GM03348 (cell line): ENCODE data around the gene ATL3.
"Not testable (repeated sequence)": the region's sequence is repeated elsewhere in the genome, so short reads cannot be mapped to it uniquely, and the experiment has no call there.

ENCODE experiments used
- DNase-seq: peaks from one replicate; pipeline ENCODE4 v3.0.0; 2012; ENCODE audit warnings: low spot score

ATL3 gene

GRCh38 chr11:63619967-63620366 lies 51.2 kb downstream of the ATL3 start:
- DNase-seq, result no peak

DNA sequence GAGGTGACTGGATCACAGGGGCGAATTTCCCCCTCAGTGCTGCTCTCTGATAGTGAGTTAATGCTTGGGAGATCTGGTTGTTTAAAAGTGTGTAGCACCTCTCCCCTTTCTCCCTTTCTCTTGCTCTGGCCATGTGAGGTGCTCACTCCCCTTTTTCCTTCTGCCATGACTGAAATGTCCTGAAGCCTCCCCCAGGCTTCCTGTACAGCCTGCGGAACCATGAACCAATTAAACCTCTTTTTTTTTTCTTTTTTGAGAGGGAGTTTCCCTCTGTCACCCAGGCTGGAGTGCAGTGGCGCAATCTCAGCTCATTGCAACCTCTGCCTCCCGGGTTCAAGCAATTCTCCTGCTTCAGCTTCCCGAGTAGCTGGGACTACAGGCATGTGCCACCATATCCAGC lies 53.5 kb downstream of the ATL3 start:
- DNase-seq, result not testable (repeated sequence)

DNA sequence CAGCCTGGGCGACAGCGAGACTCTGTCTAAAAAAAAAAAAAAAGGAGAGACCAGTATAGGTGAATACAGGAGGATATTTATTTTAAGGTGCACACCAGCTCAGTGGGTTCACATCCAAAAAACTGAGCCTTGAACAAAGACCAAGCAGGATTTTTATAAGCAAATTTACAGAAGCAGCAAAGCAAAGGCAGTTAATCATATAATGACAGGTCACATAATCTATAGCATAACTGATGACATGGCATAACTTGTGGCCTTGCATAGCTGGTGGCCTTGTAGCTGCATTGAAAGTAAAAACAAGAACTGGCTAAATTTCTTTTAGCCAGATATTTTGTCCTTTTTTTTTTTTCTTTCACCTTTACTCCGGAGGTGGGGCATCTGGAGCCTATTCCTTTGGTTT lies 54.2 kb downstream of the ATL3 start:
- no peak for DNase-seq

- DNase-seq, result peak; percentile 79
These were observed 57.0 kb downstream of the ATL3 start, which contains the start of gene PLAAT3 for GRCh38 chr11:63614136-63614671. TSS of gene PLAAT3 (minus strand) at chr11:63614433. CDS start at chr11:63614014, 419 bp downstream.

DNA sequence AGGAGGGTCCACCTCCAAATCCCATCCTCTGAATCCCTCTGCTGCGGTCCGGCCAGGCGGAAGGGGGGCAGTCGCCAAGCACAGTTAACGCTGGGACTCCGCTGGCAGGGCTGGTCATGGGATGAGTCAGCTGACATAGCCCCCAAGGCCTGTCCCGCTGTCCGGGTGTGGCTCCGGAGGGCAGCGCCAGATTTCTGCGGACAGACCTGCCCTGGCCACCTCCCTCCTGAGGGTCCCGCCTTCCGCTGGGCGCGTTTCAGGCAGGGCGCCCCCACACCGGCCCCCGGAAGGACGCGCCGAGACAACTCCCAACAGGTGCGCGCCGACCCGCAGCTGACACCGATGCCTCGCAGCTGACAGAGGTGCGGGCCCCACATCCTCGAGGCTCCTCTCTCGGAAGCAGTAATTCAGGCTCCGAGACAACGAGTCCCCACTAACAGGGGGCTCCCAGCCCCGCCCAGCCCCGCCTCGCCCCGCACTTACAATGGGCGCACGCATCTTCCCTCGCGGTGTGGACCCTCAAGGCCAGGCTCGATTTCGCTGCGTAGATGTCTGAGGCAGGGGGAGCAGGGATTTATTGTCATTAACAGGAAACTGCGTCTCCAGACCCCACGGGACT lies 57.5 kb downstream of the ATL3 start:
- peak; percentile 23 for DNase-seq

GRCh38 chr11:63612181-63612580 lies 59.0 kb downstream of the ATL3 start:
- no peak for DNase-seq

GRCh38 chr11:63611395-63611747 lies 59.8 kb downstream of the ATL3 start:
- no peak for DNase-seq

GRCh38 chr11:63610604-63611394 lies 60.4 kb downstream of the ATL3 start:
- DNase-seq, result no peak

DNA sequence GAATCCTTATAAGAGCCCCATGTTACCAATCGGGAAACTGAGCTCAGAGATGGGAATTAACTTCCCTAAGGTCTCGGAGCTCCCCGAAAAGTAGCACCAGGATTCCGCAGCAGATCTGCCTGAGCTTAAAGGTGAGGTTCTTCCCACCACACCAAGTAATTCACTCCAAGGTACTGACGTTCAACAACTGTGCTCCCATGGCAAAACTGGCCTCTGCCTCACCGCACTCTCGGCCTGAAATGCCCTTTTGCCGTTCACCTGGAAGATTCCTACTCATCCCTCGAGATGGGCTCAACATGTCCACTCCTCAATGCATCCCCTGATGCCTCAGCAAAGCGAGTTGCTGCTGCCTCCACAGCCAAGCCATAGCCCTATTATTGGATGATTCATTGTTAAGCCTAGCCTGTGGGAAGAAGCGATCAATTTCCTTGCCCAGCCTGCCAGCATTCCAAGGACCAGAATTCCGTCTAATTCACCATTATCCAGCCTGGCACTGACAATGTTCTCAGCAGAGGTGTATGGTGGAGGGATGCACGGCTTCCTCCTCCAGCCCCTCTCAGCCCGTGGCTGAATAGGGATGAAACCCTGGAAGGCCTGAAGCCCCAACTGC lies 61.1 kb downstream of the ATL3 start:
- no peak for DNase-seq

GRCh38 chr11:63609536-63609935 lies 61.6 kb downstream of the ATL3 start:
- no peak for DNase-seq

GRCh38 chr11:63608353-63609345 lies 62.5 kb downstream of the ATL3 start:
- DNase-seq, result peak; percentile 62

DNA sequence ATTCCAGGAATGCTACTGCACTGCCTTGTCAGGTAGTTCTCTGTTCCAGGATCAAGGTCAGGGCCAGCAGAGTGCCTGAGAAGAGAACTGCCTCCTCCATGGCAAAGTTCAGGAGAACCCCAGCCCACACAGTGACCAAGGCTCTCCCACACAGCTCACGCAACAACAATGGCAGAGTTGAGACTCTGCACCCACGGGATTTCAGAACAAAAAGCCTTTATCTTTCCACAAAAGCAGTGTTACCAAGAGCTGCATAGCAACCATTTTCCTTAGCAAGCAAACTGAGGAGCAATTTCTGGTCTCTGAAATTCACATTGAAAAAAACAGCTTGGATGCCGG lies 68.0 kb downstream of the ATL3 start:
- no peak for DNase-seq

DNA sequence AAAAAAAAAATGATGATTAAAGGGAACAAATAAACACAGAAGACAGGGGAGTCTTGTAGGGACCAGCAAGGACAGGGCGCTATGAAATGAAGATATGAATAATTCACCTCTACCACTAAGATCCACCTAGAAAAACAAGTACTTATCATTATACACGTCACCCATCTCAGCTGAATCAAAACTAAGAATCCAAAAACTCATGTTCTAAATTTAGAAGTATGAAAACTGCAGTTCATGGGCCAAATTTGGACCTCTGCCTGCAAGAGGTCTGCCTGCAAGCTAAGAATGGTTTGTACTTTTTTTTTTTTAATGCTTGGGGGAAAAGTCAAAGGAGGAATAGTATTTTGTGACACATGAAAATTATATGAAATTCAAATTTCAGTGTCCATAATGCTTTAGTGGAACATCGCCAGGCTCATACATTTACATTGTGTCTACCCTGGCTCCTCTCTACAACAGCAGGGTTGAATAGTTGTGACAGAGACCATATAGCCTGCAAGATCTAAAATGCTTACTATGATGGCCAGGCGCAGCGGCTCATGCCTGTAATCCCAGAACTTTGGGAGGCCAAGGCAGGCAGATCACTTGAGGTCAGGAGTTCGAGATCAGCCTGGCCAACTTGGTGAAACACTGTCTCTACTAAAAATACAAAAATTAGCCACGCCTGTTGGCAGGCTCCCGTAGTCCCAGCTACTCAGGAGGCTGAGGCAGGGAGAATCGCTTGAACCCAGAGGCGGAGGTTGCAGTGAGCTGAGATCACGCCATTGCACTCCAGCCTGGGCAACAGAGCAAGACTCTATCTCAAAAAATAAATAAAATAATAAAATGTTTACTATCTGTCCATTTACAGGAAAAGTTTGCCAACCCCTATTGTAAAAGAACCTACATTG lies 68.6 kb downstream of the ATL3 start:
- not testable (repeated sequence) for DNase-seq

DNA sequence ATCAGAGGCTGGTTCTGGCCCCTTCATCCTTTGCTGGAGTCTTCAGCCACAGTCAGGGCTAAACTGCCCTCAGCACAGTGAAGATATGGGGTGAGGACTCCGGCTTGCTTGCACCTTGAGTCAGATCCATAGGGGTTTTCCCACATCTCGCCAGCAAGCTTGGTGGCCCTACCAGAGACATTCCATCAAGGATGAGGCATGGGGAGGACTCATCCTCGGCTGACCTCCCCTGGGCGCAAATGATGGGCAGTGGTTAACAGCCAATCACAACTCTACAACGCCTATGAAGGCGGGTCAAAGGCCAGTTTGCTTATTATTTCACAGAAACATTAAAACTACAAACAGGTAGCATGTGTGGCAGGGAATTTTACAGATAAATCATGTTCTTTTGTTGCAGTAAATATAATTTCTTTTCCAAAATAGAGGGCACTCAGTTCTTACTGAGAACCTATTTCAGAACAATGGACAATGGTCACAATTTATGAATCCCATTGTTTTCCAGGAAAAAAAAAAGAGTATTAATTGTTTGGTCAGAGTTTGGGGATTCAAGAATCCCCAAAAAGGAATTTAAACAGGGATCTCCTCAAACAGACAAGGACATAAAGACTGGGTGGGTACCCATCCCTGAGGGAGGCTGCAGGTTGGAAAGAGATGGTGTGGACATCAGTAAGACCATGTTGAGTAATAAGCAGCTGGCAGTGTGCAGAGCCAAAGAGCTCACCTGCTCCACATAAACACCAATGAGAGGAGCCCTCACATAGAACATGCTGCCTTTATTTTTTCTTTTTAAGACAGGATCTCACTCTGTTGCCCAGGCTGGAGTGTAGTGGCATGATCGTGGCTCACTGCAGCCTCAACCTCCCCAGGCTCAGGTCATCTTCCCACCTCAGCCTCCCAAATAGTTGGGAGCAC lies 71.7 kb downstream of the ATL3 start:
- DNase-seq, result peak; percentile 92

GRCh38 chr11:63598556-63598955 lies 72.6 kb downstream of the ATL3 start:
- DNase-seq, result no peak

DNA sequence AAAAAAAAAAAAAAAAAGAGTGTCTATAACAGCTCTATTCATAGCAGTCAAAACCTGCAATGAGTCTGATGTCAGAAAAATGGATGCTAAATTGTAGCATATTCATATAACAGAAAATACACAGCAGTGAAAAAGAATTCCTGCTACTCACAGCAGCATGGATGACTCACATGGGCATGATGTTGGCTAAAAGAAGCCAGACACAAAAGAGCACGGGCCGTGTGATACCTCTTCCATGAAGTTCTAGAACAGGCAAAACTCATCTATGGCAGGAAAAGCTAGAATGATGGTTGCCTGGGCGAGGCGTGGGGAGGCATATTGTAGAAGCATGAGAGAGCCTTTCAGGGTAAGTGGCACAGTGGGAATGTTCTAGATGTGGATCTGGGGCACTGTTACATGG lies 75.9 kb downstream of the ATL3 start:
- DNase-seq, result peak; percentile 29

DNA sequence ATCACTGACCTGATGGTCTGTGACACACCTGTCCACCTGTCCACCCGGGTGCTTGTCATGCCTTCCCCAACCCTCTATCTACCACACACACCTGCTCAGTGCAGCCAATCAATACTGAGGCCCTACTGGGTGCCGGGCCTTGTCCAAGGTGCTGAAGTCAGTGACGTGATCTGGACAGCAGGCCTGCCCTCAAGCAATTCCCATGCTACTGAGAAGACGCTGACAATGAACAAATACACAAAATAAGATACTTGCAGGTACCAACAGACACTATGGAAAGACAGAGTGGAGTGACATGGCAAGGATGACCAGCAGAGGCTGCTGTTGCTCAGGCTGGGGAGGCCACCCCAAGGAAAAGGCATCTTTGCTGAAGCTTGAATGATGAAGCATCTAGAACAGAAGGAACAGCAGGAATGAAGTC lies 78.2 kb downstream of the ATL3 start:
- peak; percentile 56 for DNase-seq

DNA sequence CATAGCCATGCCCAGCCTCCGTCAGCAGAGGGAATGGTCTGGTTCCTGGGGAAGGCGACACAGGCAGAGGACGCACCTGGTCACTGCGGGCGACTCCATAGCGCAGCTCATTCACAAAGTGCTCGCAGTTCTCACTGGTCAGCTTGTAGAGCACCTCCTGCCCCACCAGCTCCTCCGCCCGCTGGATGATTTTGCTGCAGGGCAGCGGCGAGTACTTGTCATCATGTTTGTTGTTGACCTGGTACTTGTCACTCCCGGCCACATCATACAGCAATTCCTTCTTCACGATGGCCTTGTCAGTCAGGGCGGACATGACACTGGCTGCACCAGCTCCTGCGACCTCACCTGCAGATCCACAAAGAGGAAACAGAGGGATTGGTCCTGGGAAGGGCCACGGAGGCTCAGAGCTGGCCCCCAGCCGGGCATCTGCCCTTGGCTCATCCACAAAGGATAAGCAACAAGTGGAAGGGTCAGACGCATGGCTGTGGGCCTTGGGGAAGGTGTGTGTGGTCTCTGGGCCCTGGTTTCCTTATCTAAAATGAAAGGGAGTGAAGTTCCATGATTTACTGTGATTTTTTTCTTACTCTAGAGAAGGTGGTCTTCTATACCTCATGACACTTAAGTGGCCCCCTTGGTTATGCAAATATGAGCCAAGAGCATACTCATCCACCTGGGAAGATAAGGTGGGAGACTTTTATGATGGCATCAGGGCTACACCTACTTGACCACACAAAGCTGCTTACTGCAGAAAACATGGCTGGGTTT lies 81.0 kb downstream of the ATL3 start:
- no peak for DNase-seq

DNA sequence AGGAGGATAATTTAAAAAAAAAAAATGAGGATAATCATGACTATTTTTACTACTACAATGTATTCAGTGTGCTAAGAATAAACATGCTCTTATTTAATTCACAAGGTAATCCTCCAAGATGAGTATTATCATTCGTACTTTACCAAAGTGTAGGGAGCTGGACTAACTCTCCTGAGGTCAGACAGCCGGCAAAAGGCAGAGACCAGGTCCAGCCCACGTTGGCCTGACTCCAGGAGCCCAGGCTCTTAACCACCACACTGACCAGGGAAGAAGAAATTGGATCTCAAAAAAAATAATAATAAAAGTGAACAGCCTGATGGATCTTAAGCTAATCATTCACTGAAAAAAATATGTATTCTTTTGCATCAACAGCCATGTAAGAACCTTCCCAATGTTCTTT lies 82.2 kb downstream of the ATL3 start:
- DNase-seq, result no peak
